ENCODE data around the gene ATP8A1.

Gene ATP8A1

GRCh38 chr4:42363614-42364013 lies 293.3 kb downstream of the ATP8A1 start:
- no peak for TF ChIP-seq YY1 (IDR thresholded peaks at IDR 0.05; ENCODE audit: low read depth)
- no peak for TF ChIP-seq EP300 (IDR thresholded peaks at IDR 0.05; ENCODE audit: borderline replicate concordance)
- TF ChIP-seq RAD21 (IDR thresholded peaks at IDR 0.05; ENCODE audit: low read depth): no peak
- TF ChIP-seq NFIC (IDR thresholded peaks at IDR 0.05): no peak
- TF ChIP-seq, protein P1, sequence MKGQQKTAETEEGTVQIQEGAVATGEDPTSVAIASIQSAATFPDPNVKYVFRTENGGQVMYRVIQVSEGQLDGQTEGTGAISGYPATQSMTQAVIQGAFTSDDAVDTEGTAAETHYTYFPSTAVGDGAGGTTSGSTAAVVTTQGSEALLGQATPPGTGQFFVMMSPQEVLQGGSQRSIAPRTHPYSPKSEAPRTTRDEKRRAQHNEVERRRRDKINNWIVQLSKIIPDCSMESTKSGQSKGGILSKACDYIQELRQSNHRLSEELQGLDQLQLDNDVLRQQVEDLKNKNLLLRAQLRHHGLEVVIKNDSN (IDR thresholded peaks at IDR 0.05): no peak
- TF ChIP-seq TAF1 (IDR thresholded peaks at IDR 0.05; ENCODE audit: low read depth): no peak
- no peak for TF ChIP-seq ZBTB7A (IDR thresholded peaks at IDR 0.05; ENCODE audit: low read depth)
- TF ChIP-seq CREB1 (IDR thresholded peaks at IDR 0.05; ENCODE audit: low read depth): no peak
- no peak for TF ChIP-seq MAX (IDR thresholded peaks at IDR 0.05)
- no peak for TF ChIP-seq EGR1 (IDR thresholded peaks at IDR 0.05)
- no peak for TF ChIP-seq TCF12 (IDR thresholded peaks at IDR 0.05; ENCODE audit: low read depth)
- no peak for TF ChIP-seq TEAD4 (IDR thresholded peaks at IDR 0.05)
- no peak for TF ChIP-seq FOXM1 (IDR thresholded peaks at IDR 0.05; ENCODE audit: borderline replicate concordance, low read depth)

- TF ChIP-seq TAF1 (IDR thresholded peaks at IDR 0.05; ENCODE audit: low read depth) (no peak), NFIC (IDR thresholded peaks at IDR 0.05) (no peak), YY1 (IDR thresholded peaks at IDR 0.05; ENCODE audit: low read depth) (no peak), EGR1 (IDR thresholded peaks at IDR 0.05) (no peak), EP300 (IDR thresholded peaks at IDR 0.05; ENCODE audit: borderline replicate concordance) (no peak), RAD21 (IDR thresholded peaks at IDR 0.05; ENCODE audit: low read depth) (no peak)
- TF ChIP-seq, protein P1 (IDR thresholded peaks at IDR 0.05): no peak
Observed at GRCh38 chr4:42362591-42362990, 294.3 kb downstream of the ATP8A1 start.

- TF ChIP-seq MAX (IDR thresholded peaks at IDR 0.05): peak; percentile 43; the same call in 1 of the 2 replicates
- no peak for TF ChIP-seq ZBTB7A (IDR thresholded peaks at IDR 0.05; ENCODE audit: low read depth)
- TF ChIP-seq, protein P1 (IDR thresholded peaks at IDR 0.05): no peak
- no peak; the same call in 1 of the 2 replicates for TF ChIP-seq TCF12 (IDR thresholded peaks at IDR 0.05; ENCODE audit: low read depth)
- TF ChIP-seq EGR1 (IDR thresholded peaks at IDR 0.05): no peak
- TF ChIP-seq TAF1 (IDR thresholded peaks at IDR 0.05; ENCODE audit: low read depth): no peak
- TF ChIP-seq TEAD4 (IDR thresholded peaks at IDR 0.05): 0 out of 2 replicates have a peak, but pooled peaks have one; percentile 32
Observed at GRCh38 chr4:42361456-42361855, 295.4 kb downstream of the ATP8A1 start.

DNA sequence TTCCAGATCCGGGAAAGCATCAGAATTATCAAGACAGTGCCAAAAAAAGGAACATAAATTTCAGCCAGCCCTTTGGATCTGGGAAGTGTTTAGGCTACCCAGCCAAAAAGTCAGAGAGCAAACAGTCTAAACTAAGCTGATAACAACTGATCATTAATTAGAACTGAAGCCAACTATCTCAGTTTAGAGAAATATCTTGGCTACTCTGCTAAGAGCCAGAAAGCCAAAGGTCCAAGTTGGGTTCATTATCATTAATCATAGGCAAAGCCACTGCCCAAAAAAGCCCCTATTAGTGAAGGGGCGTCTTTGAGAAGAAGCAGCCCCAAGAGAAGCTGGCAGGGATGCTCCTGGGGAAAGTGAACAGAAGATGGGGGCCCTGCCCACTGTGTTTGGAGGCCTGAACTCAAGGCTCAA lies 296.6 kb downstream of the ATP8A1 start:
- TF ChIP-seq TAF1 (IDR thresholded peaks at IDR 0.05; ENCODE audit: low read depth) (no peak), ZBTB7A (IDR thresholded peaks at IDR 0.05; ENCODE audit: low read depth) (no peak), RAD21 (IDR thresholded peaks at IDR 0.05; ENCODE audit: low read depth) (no peak), YY1 (IDR thresholded peaks at IDR 0.05; ENCODE audit: low read depth) (no peak), FOXM1 (IDR thresholded peaks at IDR 0.05; ENCODE audit: borderline replicate concordance, low read depth) (no peak), TEAD4 (IDR thresholded peaks at IDR 0.05) (no peak), EGR1 (IDR thresholded peaks at IDR 0.05) (no peak), MAX (IDR thresholded peaks at IDR 0.05) (no peak), EP300 (IDR thresholded peaks at IDR 0.05; ENCODE audit: borderline replicate concordance) (no peak), NFIC (IDR thresholded peaks at IDR 0.05) (no peak), TCF12 (IDR thresholded peaks at IDR 0.05; ENCODE audit: low read depth) (no peak), CREB1 (IDR thresholded peaks at IDR 0.05; ENCODE audit: low read depth) (no peak), CEBPB (IDR thresholded peaks at IDR 0.05) (no peak)
- TF ChIP-seq, protein P1 (IDR thresholded peaks at IDR 0.05): no peak
- TF ChIP-seq, protein P2, sequence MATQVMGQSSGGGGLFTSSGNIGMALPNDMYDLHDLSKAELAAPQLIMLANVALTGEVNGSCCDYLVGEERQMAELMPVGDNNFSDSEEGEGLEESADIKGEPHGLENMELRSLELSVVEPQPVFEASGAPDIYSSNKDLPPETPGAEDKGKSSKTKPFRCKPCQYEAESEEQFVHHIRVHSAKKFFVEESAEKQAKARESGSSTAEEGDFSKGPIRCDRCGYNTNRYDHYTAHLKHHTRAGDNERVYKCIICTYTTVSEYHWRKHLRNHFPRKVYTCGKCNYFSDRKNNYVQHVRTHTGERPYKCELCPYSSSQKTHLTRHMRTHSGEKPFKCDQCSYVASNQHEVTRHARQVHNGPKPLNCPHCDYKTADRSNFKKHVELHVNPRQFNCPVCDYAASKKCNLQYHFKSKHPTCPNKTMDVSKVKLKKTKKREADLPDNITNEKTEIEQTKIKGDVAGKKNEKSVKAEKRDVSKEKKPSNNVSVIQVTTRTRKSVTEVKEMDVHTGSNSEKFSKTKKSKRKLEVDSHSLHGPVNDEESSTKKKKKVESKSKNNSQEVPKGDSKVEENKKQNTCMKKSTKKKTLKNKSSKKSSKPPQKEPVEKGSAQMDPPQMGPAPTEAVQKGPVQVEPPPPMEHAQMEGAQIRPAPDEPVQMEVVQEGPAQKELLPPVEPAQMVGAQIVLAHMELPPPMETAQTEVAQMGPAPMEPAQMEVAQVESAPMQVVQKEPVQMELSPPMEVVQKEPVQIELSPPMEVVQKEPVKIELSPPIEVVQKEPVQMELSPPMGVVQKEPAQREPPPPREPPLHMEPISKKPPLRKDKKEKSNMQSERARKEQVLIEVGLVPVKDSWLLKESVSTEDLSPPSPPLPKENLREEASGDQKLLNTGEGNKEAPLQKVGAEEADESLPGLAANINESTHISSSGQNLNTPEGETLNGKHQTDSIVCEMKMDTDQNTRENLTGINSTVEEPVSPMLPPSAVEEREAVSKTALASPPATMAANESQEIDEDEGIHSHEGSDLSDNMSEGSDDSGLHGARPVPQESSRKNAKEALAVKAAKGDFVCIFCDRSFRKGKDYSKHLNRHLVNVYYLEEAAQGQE (IDR thresholded peaks at IDR 0.05; ENCODE audit: low read depth): no peak

DNA sequence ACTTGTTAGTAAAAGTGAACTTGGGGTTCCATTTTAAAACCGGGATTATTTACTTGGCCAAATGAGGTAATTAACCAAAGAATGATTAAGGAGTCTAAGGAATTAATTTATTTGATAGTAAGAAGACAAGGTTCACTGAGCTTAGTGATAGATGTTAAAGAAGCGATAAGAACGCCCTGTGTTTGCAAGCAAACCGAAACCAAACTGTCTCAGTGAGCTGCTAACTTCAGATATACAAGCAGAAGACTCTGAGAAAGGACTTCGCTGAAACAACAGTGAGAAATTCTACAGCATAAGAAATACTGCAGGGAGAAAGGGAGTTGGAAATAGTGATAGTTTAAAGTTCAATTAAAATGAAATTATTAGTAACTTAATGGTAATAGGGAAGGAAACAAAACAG lies 297.2 kb downstream of the ATP8A1 start:
- TF ChIP-seq RAD21 (IDR thresholded peaks at IDR 0.05; ENCODE audit: low read depth) (no peak), CREB1 (IDR thresholded peaks at IDR 0.05; ENCODE audit: low read depth) (no peak), TEAD4 (IDR thresholded peaks at IDR 0.05) (no peak), ZBTB7A (IDR thresholded peaks at IDR 0.05; ENCODE audit: low read depth) (no peak), YY1 (IDR thresholded peaks at IDR 0.05; ENCODE audit: low read depth) (no peak), EGR1 (IDR thresholded peaks at IDR 0.05) (no peak), MAX (IDR thresholded peaks at IDR 0.05) (no peak), EP300 (IDR thresholded peaks at IDR 0.05; ENCODE audit: borderline replicate concordance) (no peak), FOXM1 (IDR thresholded peaks at IDR 0.05; ENCODE audit: borderline replicate concordance, low read depth) (no peak), CEBPB (IDR thresholded peaks at IDR 0.05) (no peak), NFIC (IDR thresholded peaks at IDR 0.05) (no peak), TAF1 (IDR thresholded peaks at IDR 0.05; ENCODE audit: low read depth) (no peak), TCF12 (IDR thresholded peaks at IDR 0.05; ENCODE audit: low read depth) (no peak)
- TF ChIP-seq, protein P1 (IDR thresholded peaks at IDR 0.05): no peak
- TF ChIP-seq, protein P2 (IDR thresholded peaks at IDR 0.05; ENCODE audit: low read depth): no peak
